ENCODE data around the gene TAF11L3.
"Not testable (repeated sequence)": the region's sequence is repeated elsewhere in the genome, so short reads cannot be mapped to it uniquely, and the experiment has no call there.

TAF11L3 gene

GRCh38 chr5:17518067-17518466 is at the start of gene TAF11L3:
Gene TAF11L3, plus strand, starts transcription at chr5:17518367.
- H3K4me3 ChIP-seq (ENCODE audit: low read depth, low read length); H3K27me3 ChIP-seq (ENCODE audit: insufficient read depth, low read length); H2AFZ ChIP-seq (ENCODE audit: low read length, unreplicated experiment); H3K4me1 ChIP-seq (ENCODE audit: control insufficient read depth, insufficient read depth, low read length, unreplicated experiment); H3K36me3 ChIP-seq (ENCODE audit: insufficient read depth, low read length); H3K79me2 ChIP-seq (ENCODE audit: control insufficient read depth, insufficient read depth, low read length, unreplicated experiment); H3K27ac ChIP-seq (ENCODE audit: low read depth, low read length): not testable (repeated sequence)

- H3K4me3 ChIP-seq (ENCODE audit: low read depth, low read length) = no peak overlapping the region
- H3K79me2 ChIP-seq (ENCODE audit: control insufficient read depth, insufficient read depth, low read length, unreplicated experiment) = no peaks in the 10 kb centered on the region
- H3K27me3 ChIP-seq (ENCODE audit: insufficient read depth, low read length) = no peaks in the 10 kb centered on the region; the same call in none of the 2 replicates
- no peaks in the 10 kb centered on the region for H3K36me3 ChIP-seq (ENCODE audit: insufficient read depth, low read length)
- H3K27ac ChIP-seq (ENCODE audit: low read depth, low read length) = no peak overlapping the region
- H3K4me1 ChIP-seq (ENCODE audit: control insufficient read depth, insufficient read depth, low read length, unreplicated experiment) = no peaks in the 10 kb centered on the region
- H2AFZ ChIP-seq (ENCODE audit: low read length, unreplicated experiment) = no peak overlapping the region
These were observed 48.1 kb upstream of the TAF11L3 start for GRCh38 chr5:17470064-17470463.

GRCh38 chr5:17475064-17475463 is 43.1 kb upstream of the TAF11L3 start:
- H3K27ac ChIP-seq (ENCODE audit: low read depth, low read length); H2AFZ ChIP-seq (ENCODE audit: low read length, unreplicated experiment); H3K79me2 ChIP-seq (ENCODE audit: control insufficient read depth, insufficient read depth, low read length, unreplicated experiment); H3K27me3 ChIP-seq (ENCODE audit: insufficient read depth, low read length); H3K36me3 ChIP-seq (ENCODE audit: insufficient read depth, low read length); H3K4me1 ChIP-seq (ENCODE audit: control insufficient read depth, insufficient read depth, low read length, unreplicated experiment); H3K4me3 ChIP-seq (ENCODE audit: low read depth, low read length): not testable (repeated sequence)

- H3K36me3 ChIP-seq (ENCODE audit: insufficient read depth, low read length) = no peaks in the 10 kb centered on the region
- H3K79me2 ChIP-seq (ENCODE audit: control insufficient read depth, insufficient read depth, low read length, unreplicated experiment) = no peaks in the 10 kb centered on the region
- H3K4me3 ChIP-seq (ENCODE audit: low read depth, low read length) = no peak overlapping the region
- H3K4me1 ChIP-seq (ENCODE audit: control insufficient read depth, insufficient read depth, low read length, unreplicated experiment) = no peaks in the 10 kb centered on the region
- no peak overlapping the region for H2AFZ ChIP-seq (ENCODE audit: low read length, unreplicated experiment)
- no peak overlapping the region for H3K27ac ChIP-seq (ENCODE audit: low read depth, low read length)
- no peaks in the 10 kb centered on the region for H3K27me3 ChIP-seq (ENCODE audit: insufficient read depth, low read length)
These were observed 41.1 kb upstream of the TAF11L3 start for GRCh38 chr5:17477043-17477442.

GRCh38 chr5:17477573-17478265 is 40.4 kb upstream of the TAF11L3 start:
- Histone ChIP-seq H2AFZ (ENCODE audit: low read length, unreplicated experiment) (no peak overlapping the region), H3K4me3 (ENCODE audit: low read depth, low read length) (no peak overlapping the region)

GRCh38 chr5:17481378-17481777 is 36.8 kb upstream of the TAF11L3 start:
- Histone ChIP-seq H3K27me3 (ENCODE audit: insufficient read depth, low read length) (no peaks in the 10 kb centered on the region), H2AFZ (ENCODE audit: low read length, unreplicated experiment) (peak overlapping the region; percentile 60), H3K4me3 (ENCODE audit: low read depth, low read length) (no peak overlapping the region), H3K4me1 (ENCODE audit: control insufficient read depth, insufficient read depth, low read length, unreplicated experiment) (no peaks in the 10 kb centered on the region), H3K79me2 (ENCODE audit: control insufficient read depth, insufficient read depth, low read length, unreplicated experiment) (no peaks in the 10 kb centered on the region), H3K27ac (ENCODE audit: low read depth, low read length) (no peak overlapping the region), H3K36me3 (ENCODE audit: insufficient read depth, low read length) (no peaks in the 10 kb centered on the region)

More at GRCh38 chr5:17477573-17478265, 40.4 kb upstream of the TAF11L3 start:
- Histone ChIP-seq H3K79me2 (ENCODE audit: control insufficient read depth, insufficient read depth, low read length, unreplicated experiment) (no peaks in the 10 kb centered on the region), H3K36me3 (ENCODE audit: insufficient read depth, low read length) (no peaks in the 10 kb centered on the region), H3K27me3 (ENCODE audit: insufficient read depth, low read length) (no peaks in the 10 kb centered on the region), H3K4me1 (ENCODE audit: control insufficient read depth, insufficient read depth, low read length, unreplicated experiment) (no peaks in the 10 kb centered on the region), H3K27ac (ENCODE audit: low read depth, low read length) (no peak overlapping the region)

GRCh38 chr5:17482790-17483189 is 35.4 kb upstream of the TAF11L3 start:
- Histone ChIP-seq H3K79me2 (ENCODE audit: control insufficient read depth, insufficient read depth, low read length, unreplicated experiment) (no peaks in the 10 kb centered on the region), H3K27me3 (ENCODE audit: insufficient read depth, low read length) (no peaks in the 10 kb centered on the region), H3K4me1 (ENCODE audit: control insufficient read depth, insufficient read depth, low read length, unreplicated experiment) (peaks cover 3% of the 10 kb centered on the region), H3K27ac (ENCODE audit: low read depth, low read length) (no peak overlapping the region), H3K36me3 (ENCODE audit: insufficient read depth, low read length) (no peaks in the 10 kb centered on the region), H3K4me3 (ENCODE audit: low read depth, low read length) (no peak overlapping the region), H2AFZ (ENCODE audit: low read length, unreplicated experiment) (no peak overlapping the region)

GRCh38 chr5:17486464-17487173 is 31.5 kb upstream of the TAF11L3 start:
- not testable (repeated sequence) for H3K4me3 ChIP-seq (ENCODE audit: low read depth, low read length); H3K36me3 ChIP-seq (ENCODE audit: insufficient read depth, low read length); H3K4me1 ChIP-seq (ENCODE audit: control insufficient read depth, insufficient read depth, low read length, unreplicated experiment); H3K27me3 ChIP-seq (ENCODE audit: insufficient read depth, low read length); H2AFZ ChIP-seq (ENCODE audit: low read length, unreplicated experiment); H3K79me2 ChIP-seq (ENCODE audit: control insufficient read depth, insufficient read depth, low read length, unreplicated experiment); H3K27ac ChIP-seq (ENCODE audit: low read depth, low read length)

- Histone ChIP-seq H3K4me1 (ENCODE audit: control insufficient read depth, insufficient read depth, low read length, unreplicated experiment) (peaks cover 3% of the 10 kb centered on the region), H2AFZ (ENCODE audit: low read length, unreplicated experiment) (no peak overlapping the region), H3K27me3 (ENCODE audit: insufficient read depth, low read length) (no peaks in the 10 kb centered on the region), H3K4me3 (ENCODE audit: low read depth, low read length) (no peak overlapping the region), H3K27ac (ENCODE audit: low read depth, low read length) (no peak overlapping the region), H3K36me3 (ENCODE audit: insufficient read depth, low read length) (no peaks in the 10 kb centered on the region), H3K79me2 (ENCODE audit: control insufficient read depth, insufficient read depth, low read length, unreplicated experiment) (no peaks in the 10 kb centered on the region)
These were observed 31.0 kb upstream of the TAF11L3 start for GRCh38 chr5:17487174-17487512.

- not testable (repeated sequence) for H3K79me2 ChIP-seq (ENCODE audit: control insufficient read depth, insufficient read depth, low read length, unreplicated experiment); H3K4me1 ChIP-seq (ENCODE audit: control insufficient read depth, insufficient read depth, low read length, unreplicated experiment); H3K27ac ChIP-seq (ENCODE audit: low read depth, low read length); H3K36me3 ChIP-seq (ENCODE audit: insufficient read depth, low read length); H3K27me3 ChIP-seq (ENCODE audit: insufficient read depth, low read length); H3K4me3 ChIP-seq (ENCODE audit: low read depth, low read length); H2AFZ ChIP-seq (ENCODE audit: low read length, unreplicated experiment)
These were observed 26.9 kb upstream of the TAF11L3 start for GRCh38 chr5:17491257-17491656.

GRCh38 chr5:17492770-17493169 is 25.4 kb upstream of the TAF11L3 start:
- H3K27ac ChIP-seq (ENCODE audit: low read depth, low read length) = no peak overlapping the region
- no peaks in the 10 kb centered on the region for H3K79me2 ChIP-seq (ENCODE audit: control insufficient read depth, insufficient read depth, low read length, unreplicated experiment)
- H2AFZ ChIP-seq (ENCODE audit: low read length, unreplicated experiment) = no peak overlapping the region
- H3K36me3 ChIP-seq (ENCODE audit: insufficient read depth, low read length) = no peaks in the 10 kb centered on the region
- no peaks in the 10 kb centered on the region for H3K4me1 ChIP-seq (ENCODE audit: control insufficient read depth, insufficient read depth, low read length, unreplicated experiment)
- H3K4me3 ChIP-seq (ENCODE audit: low read depth, low read length) = no peak overlapping the region
- H3K27me3 ChIP-seq (ENCODE audit: insufficient read depth, low read length) = no peaks in the 10 kb centered on the region

All from ACC112 (cell line).